HG03571 (cell line): Measurements from ENCODE around the gene KPNA3.
"Not testable (repeated sequence)": the region's sequence is repeated elsewhere in the genome, so short reads cannot be mapped to it uniquely, and the experiment has no call there.

Experiments
- ATAC-seq: cut with Tn5 transposase; IDR thresholded peaks from one replicate; pipeline ENCODE4 v1.9.1; 2021; ENCODE audit not compliant: unreplicated experiment

Gene KPNA3

DNA sequence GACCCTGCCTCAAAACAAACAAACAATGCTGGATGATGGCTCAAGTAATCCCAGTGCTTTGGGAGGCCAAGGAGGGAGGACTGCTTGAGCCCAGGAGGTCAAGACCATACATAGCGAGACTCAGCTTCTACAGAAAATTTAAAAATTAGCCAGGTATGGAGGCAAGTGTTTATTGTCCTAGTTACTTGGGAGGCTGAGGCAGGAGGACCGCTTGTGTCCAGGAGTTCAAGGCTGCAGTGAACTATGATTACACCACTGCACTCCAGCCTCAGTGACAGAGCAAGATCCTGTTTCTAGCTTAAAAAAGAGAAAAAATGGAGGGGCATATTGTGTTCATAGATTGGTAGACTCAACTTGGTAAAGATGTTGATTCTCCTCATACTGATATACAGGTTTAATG is 36.2 kb downstream of the KPNA3 start:
- no peak for ATAC-seq

- ATAC-seq = no peak
These were observed 38.3 kb downstream of the KPNA3 start for GRCh38 chr13:49754146-49754545.

DNA sequence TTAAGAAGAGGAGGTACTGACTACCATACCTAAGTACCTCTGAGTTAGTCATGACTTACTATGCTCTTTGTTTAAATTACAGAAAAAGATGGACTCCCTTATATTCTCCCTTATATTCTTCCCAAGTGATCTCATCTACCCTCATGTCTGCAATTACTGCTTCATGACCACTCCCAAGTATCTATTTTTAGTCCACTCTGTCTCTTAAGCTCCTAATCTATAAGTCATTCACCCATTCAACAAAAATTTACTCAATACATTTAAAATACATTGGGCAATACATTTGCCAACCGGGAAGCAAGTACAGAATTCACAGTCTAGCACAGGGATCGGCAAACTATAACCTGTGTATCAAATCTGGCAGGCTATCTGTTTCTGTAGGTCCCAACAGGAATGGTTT is 42.6 kb downstream of the KPNA3 start:
- ATAC-seq = no peak

DNA sequence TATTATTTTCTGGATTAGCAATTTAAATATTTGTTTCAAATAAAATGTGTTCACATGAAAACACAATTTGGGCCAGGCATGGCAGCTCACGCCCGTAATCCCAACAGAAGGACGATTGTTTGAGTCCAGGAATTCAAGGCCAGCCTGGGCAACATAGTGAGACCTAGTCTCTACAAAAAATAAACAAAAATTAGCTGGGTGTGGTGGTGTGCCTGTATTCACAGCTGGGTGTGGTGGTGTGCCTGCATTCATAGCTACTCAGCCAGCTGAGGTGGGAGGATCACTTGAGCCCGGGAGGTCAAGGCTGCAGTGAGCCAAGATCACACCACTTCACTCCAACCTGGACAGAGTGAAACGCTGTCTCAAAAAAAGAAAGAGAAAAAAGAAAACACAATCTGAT is 46.4 kb downstream of the KPNA3 start:
- no peak for ATAC-seq

- no peak for ATAC-seq
These were observed 51.6 kb downstream of the KPNA3 start for GRCh38 chr13:49740870-49741269.

GRCh38 chr13:49739498-49740187 is 52.8 kb downstream of the KPNA3 start:
- no peak for ATAC-seq

DNA sequence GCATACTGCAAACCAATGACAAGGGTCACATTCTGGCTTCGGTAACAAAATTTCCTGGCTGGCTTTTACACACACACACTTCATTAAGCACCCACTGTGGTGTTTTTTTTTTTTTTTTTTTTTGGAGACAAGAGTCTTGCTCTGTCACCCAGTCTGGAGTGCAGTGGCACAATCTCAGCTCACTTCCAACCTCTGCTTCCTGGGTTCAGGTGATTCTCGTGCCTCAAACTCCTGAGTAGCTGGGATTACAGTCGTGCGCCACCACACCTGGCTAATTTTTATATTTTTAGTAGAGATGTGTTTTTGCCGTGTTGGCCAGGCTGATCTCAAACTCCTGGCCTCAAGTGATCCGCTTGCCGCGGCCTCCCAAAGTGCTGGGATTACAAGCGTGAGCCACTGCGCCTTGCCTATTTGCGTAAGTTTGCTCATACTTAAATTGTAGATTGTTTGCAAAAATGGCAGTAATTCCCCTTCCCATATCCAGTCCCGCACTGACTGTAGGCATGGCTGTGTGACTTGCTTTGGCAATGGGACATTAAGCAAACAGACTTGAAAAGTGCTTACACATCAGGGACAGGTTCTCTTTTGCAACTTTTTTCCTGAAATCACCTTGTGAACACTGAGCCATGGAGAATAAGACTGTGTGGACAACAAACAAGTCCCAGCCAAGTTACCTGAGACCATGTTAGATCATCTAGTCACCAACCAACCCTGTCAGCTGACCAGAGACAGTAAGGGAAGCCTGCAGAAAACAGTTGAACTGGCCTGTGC is 59.1 kb downstream of the KPNA3 start:
- no peak for ATAC-seq

- no peak for ATAC-seq
These were observed 60.7 kb downstream of the KPNA3 start for GRCh38 chr13:49731766-49732165.

GRCh38 chr13:49716615-49717014 is 75.9 kb downstream of the KPNA3 start:
- ATAC-seq = no peak

- no peak for ATAC-seq
These were observed 77.7 kb downstream of the KPNA3 start for GRCh38 chr13:49714757-49715156.

- no peak for ATAC-seq
These were observed 81.1 kb downstream of the KPNA3 start for GRCh38 chr13:49711218-49711863.

DNA sequence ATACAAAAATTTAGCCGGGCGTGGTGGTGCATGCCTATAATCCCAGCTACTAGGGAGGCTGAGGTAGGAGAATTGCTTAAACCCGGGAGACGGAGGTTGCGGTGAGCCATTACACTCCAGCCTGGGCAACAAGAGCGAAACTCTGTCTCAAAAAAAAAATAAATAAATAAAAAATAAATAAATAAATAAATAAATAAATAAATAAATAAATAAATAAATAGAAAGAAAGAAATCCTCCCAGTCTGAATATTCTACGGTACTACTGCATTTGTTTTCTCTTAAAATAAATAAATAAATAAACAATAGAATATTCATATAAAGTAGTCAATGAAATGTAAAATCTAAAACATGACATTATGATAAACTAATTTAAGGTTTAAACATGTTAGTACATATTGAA is 88.2 kb downstream of the KPNA3 start:
- not testable (repeated sequence) for ATAC-seq

- ATAC-seq = no peak
These were observed 91.0 kb downstream of the KPNA3 start for GRCh38 chr13:49701491-49701890.

- ATAC-seq = no peak
These were observed 95.0 kb downstream of the KPNA3 start for GRCh38 chr13:49697468-49697867.

DNA sequence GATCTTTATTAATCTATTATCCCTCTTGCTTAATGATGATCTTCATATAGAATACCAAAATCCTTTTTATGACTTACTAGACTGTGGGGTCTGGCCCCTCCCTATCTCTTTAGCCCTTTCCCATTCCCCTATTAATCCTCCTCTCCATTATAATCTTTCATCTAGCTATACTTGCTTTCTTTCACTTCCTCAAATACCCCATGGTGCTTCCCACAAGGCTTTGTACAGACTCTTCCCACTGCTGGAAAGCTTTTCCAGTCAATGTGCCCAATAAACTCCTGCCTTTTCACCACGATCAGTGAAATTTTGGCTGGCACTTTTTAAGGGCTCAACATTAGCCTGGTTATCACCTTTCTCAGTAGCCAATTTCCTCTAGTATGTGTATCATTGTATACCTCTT is 98.0 kb downstream of the KPNA3 start:
- ATAC-seq = no peak

DNA sequence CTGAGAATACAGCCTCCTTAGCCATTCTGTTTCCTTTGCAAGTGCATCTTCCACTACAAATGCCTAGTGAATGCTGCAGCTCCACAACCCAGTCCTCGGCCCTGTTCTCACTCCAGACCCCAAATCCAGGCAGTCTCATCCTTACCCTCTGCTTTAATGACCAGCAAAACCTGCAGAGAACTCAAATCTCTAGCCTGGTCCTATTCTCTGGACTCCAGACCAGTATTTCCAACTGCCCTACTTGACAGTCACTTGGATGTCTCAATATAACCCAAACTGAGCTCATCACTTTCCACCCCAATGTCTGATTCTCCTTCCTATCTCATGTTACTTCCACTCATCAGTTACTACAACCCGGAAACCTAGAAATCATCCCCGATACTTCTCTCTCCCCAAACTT is 98.6 kb downstream of the KPNA3 start:
- no peak for ATAC-seq

- no peak for ATAC-seq
These were observed 99.2 kb downstream of the KPNA3 start for GRCh38 chr13:49693191-49693733.

- ATAC-seq = peak; percentile 98
These were observed 101.3 kb downstream of the KPNA3 start, which contains the start of gene EBPL for GRCh38 chr13:49690995-49691784. EBPL (minus strand) TSS chr13:49691486; CDS start chr13:49691424, 62 bp downstream.

GRCh38 chr13:49690133-49690994 is 102.1 kb downstream of the KPNA3 start:
- peak; percentile 26 for ATAC-seq

- no peak for ATAC-seq
These were observed 109.0 kb downstream of the KPNA3 start for GRCh38 chr13:49683489-49683888.
